Testis (tissue), 2 donors: ENCODE data around the gene SLC2A10.

Experiments
- POLR2A ChIP-seq: fragments of 450-650 bp; IDR thresholded peaks from one replicate; pipeline ENCODE4 v1.6.1; 2017; ENCODE audit warnings: antibody characterized with exemption, mild to moderate bottlenecking, moderate library complexity
- TF ChIP-seq, protein P1 (sequence below), 3 experiments: fragments of 450-650 bp in 2 of 3; fragments of 200-600 bp in 1 of 3; sonication (generic) in 1 of 3; IDR thresholded peaks; one replicate each; pipeline ENCODE4 v1.5.1; 2016 to 2019; ENCODE audit warnings: antibody characterized with exemption in 3 of 3, mild to moderate bottlenecking in 2 of 3, moderate library complexity in 1 of 3

DNA sequence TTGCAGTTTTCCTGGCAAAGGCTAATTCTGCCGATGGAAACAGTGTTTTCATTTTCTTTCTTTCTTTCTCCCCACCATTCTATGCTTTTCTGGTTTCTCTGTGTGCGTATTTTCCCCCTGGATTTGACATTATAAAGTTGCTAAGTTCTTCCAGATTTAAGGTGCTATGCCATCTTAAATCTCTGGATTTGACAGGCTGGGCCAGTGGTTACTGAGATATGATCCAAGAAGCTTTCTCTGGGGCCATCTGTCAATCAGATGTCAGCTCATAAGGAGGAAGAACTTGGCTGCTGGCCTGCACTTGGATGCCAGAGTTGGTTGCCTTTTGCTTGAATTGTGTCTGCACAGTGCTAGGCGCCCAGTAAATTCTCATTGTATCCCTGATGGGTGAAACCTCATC lies 39.7 kb downstream of the SLC2A10 start:
- TF ChIP-seq, protein P1, sequence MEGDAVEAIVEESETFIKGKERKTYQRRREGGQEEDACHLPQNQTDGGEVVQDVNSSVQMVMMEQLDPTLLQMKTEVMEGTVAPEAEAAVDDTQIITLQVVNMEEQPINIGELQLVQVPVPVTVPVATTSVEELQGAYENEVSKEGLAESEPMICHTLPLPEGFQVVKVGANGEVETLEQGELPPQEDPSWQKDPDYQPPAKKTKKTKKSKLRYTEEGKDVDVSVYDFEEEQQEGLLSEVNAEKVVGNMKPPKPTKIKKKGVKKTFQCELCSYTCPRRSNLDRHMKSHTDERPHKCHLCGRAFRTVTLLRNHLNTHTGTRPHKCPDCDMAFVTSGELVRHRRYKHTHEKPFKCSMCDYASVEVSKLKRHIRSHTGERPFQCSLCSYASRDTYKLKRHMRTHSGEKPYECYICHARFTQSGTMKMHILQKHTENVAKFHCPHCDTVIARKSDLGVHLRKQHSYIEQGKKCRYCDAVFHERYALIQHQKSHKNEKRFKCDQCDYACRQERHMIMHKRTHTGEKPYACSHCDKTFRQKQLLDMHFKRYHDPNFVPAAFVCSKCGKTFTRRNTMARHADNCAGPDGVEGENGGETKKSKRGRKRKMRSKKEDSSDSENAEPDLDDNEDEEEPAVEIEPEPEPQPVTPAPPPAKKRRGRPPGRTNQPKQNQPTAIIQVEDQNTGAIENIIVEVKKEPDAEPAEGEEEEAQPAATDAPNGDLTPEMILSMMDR (IDR thresholded peaks at IDR 0.05): no peak
- TF ChIP-seq POLR2A: no peak
